Parathyroid adenoma (tissue), 2 donors: Measurements from ENCODE around the gene MED13.

Source experiments
- H2AFZ ChIP-seq: fragments of 300-600 bp; sonication (generic); one replicate; pipeline ENCODE4 v1.7.0; 2017; ENCODE audit warnings: antibody characterized with exemption, mild to moderate bottlenecking
- H3K27ac ChIP-seq: fragments of 300-600 bp; sonication (generic); one replicate; pipeline ENCODE4 v1.7.0; 2017
- H3K27me3 ChIP-seq: fragments of 300-600 bp; sonication (generic); one replicate; pipeline ENCODE4 v1.7.0; 2017; ENCODE audit warnings: low read length; ENCODE audit not compliant: control insufficient read depth, insufficient read depth
- H3K36me3 ChIP-seq: fragments of 300-600 bp; sonication (generic); one replicate; pipeline ENCODE4 v1.7.0; 2017; ENCODE audit warnings: low read length; ENCODE audit not compliant: control insufficient read depth, insufficient read depth
- H3K4me1 ChIP-seq: fragments of 300-600 bp; sonication (generic); one replicate; pipeline ENCODE4 v1.7.0; 2017; ENCODE audit warnings: control low read depth
- H3K4me2 ChIP-seq: fragments of 300-600 bp; sonication (generic); one replicate; pipeline ENCODE4 v1.7.0; 2017; ENCODE audit warnings: low read length
- H3K4me3 ChIP-seq: fragments of 300-600 bp; sonication (generic); one replicate; pipeline ENCODE4 v1.7.0; 2017; ENCODE audit warnings: low read depth, low read length
- H3K79me2 ChIP-seq: fragments of 300-600 bp; sonication (generic); one replicate; pipeline ENCODE4 v1.7.0; 2017; ENCODE audit warnings: control low read depth
- H3K9ac ChIP-seq: fragments of 300-600 bp; sonication (generic); one replicate; pipeline ENCODE4 v1.7.0; 2017; ENCODE audit warnings: mild to moderate bottlenecking
- H3K9me3 ChIP-seq: fragments of 300-600 bp; sonication (generic); one replicate; pipeline ENCODE4 v1.7.0; 2017; ENCODE audit warnings: low read length; ENCODE audit not compliant: control insufficient read depth
- CTCF ChIP-seq: fragments of 300-600 bp; sonication (generic); IDR thresholded peaks from one replicate; pipeline ENCODE4 v1.7.0; 2017; ENCODE audit warnings: antibody characterized with exemption, mild to moderate bottlenecking
- donor health status: primary hyperparathyroidism.

The MED13 gene

DNA sequence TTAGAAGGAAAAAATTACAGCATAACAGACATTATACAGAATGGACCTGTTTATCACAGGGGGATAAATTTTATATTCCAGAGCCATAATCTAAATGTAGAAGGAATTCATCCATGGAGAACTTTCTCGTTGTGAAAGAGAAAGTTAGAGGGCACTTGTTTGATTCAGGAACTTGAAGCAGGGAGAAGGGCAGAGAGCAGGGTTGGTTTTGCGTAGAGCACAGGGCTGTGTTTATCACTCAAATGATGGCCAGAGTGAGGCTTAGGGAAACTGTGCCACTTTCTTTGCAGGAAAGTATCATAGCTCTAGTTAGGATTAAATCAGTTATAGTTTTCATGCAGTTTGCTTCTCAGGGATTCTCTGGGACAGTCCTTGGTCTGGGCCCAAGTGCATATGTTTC lies 29.1 kb upstream of the MED13 start:
- Histone ChIP-seq H2AFZ (no peak overlapping the region), H3K9ac (no peak overlapping the region), H3K4me1 (no peaks in the 10 kb centered on the region), H3K9me3 (no peaks in the 10 kb centered on the region), H3K4me2 (no peak overlapping the region), H3K36me3 (no peaks in the 10 kb centered on the region), H3K4me3 (no peak overlapping the region), H3K79me2 (no peaks in the 10 kb centered on the region), H3K27me3 (no peaks in the 10 kb centered on the region), H3K27ac (no peak overlapping the region)
- TF ChIP-seq CTCF: no peak

- H3K4me2 ChIP-seq: no peak overlapping the region
- H3K27ac ChIP-seq: no peak overlapping the region
- H3K79me2 ChIP-seq: no peaks in the 10 kb centered on the region
- no peaks in the 10 kb centered on the region for H3K9me3 ChIP-seq
- no peak overlapping the region for H3K4me3 ChIP-seq
- no peak for TF ChIP-seq CTCF
- H3K9ac ChIP-seq: no peak overlapping the region
- H3K27me3 ChIP-seq: no peaks in the 10 kb centered on the region
- H3K4me1 ChIP-seq: no peaks in the 10 kb centered on the region
- H3K36me3 ChIP-seq: no peaks in the 10 kb centered on the region
- no peak overlapping the region for H2AFZ ChIP-seq
These were observed 28.4 kb upstream of the MED13 start for GRCh38 chr17:62093188-62094155.

- Histone ChIP-seq H3K4me1 (no peaks in the 10 kb centered on the region), H3K79me2 (no peaks in the 10 kb centered on the region), H2AFZ (no peak overlapping the region), H3K27me3 (no peaks in the 10 kb centered on the region), H3K4me2 (no peak overlapping the region), H3K4me3 (no peak overlapping the region), H3K9me3 (no peaks in the 10 kb centered on the region), H3K36me3 (no peaks in the 10 kb centered on the region), H3K9ac (no peak overlapping the region), H3K27ac (no peak overlapping the region)
- no peak for TF ChIP-seq CTCF
These were observed 27.7 kb upstream of the MED13 start for GRCh38 chr17:62092784-62093183.

- H3K27ac ChIP-seq: no peak overlapping the region
- TF ChIP-seq CTCF: no peak
- no peak overlapping the region for H2AFZ ChIP-seq
These were observed 26.7 kb upstream of the MED13 start for GRCh38 chr17:62091804-62092203.

DNA sequence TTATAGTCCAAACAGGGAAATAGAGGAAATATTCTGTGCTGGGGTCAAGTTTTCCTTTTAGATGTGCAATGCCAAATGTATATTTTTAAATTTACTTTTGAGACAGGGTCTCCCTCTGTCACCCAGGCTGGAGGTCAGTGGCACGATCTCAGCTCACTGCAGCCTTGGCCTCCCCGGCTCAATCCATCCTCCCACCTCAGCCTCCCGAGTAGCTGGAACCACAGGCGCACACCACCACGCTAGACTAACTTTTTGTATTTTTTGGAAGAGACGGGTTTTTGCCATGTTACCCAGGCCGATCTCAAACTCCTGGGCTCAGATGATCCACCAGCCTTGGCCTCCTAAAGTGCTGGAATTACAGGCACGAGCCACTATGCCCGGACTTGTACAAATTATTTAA lies 25.8 kb upstream of the MED13 start:
- H3K36me3 ChIP-seq: no peaks in the 10 kb centered on the region
- H3K27me3 ChIP-seq: no peaks in the 10 kb centered on the region
- H3K4me3 ChIP-seq: no peak overlapping the region
- TF ChIP-seq CTCF: no peak
- no peaks in the 10 kb centered on the region for H3K79me2 ChIP-seq
- no peaks in the 10 kb centered on the region for H3K9me3 ChIP-seq
- H3K4me2 ChIP-seq: no peak overlapping the region
- no peak overlapping the region for H2AFZ ChIP-seq
- no peak overlapping the region for H3K9ac ChIP-seq
- H3K27ac ChIP-seq: no peak overlapping the region
- no peaks in the 10 kb centered on the region for H3K4me1 ChIP-seq

More at GRCh38 chr17:62091804-62092203, 26.7 kb upstream of the MED13 start:
- Histone ChIP-seq H3K4me1 (no peaks in the 10 kb centered on the region), H3K36me3 (no peaks in the 10 kb centered on the region), H3K79me2 (no peaks in the 10 kb centered on the region), H3K9me3 (no peaks in the 10 kb centered on the region), H3K27me3 (no peaks in the 10 kb centered on the region), H3K4me2 (no peak overlapping the region), H3K9ac (no peak overlapping the region), H3K4me3 (no peak overlapping the region)
